ENCODE measurements around the gene RCC2.
"Not testable (repeated sequence)": the region's sequence is repeated elsewhere in the genome, so short reads cannot be mapped to it uniquely, and the experiment has no call there.

- TF ChIP-seq CEBPB (IDR thresholded peaks at IDR 0.05); CHD2 (IDR thresholded peaks at IDR 0.05; ENCODE audit: low read length, partially characterized antibody); EP300 (IDR thresholded peaks at IDR 0.05); ZSCAN20 (CRISPR knock-in tag; IDR thresholded peaks at IDR 0.05); POLR2A (IDR thresholded peaks at IDR 0.05; ENCODE audit: low read length); BCL3 (IDR thresholded peaks at IDR 0.05); RNF2 (IDR thresholded peaks at IDR 0.05; ENCODE audit: borderline replicate concordance, low read depth); CBX8 (IDR thresholded peaks at IDR 0.05); NFE2L2 (conservative IDR thresholded peaks at IDR 0.05; ENCODE audit: low read length); KDM1A (IDR thresholded peaks at IDR 0.05; ENCODE audit: low read depth); SMC3 (IDR thresholded peaks at IDR 0.05); HDAC2 (IDR thresholded peaks at IDR 0.05); POLR2AphosphoS2 (conservative IDR thresholded peaks at IDR 0.05; ENCODE audit: low read length): not testable (repeated sequence)
- TF ChIP-seq, protein P1, sequence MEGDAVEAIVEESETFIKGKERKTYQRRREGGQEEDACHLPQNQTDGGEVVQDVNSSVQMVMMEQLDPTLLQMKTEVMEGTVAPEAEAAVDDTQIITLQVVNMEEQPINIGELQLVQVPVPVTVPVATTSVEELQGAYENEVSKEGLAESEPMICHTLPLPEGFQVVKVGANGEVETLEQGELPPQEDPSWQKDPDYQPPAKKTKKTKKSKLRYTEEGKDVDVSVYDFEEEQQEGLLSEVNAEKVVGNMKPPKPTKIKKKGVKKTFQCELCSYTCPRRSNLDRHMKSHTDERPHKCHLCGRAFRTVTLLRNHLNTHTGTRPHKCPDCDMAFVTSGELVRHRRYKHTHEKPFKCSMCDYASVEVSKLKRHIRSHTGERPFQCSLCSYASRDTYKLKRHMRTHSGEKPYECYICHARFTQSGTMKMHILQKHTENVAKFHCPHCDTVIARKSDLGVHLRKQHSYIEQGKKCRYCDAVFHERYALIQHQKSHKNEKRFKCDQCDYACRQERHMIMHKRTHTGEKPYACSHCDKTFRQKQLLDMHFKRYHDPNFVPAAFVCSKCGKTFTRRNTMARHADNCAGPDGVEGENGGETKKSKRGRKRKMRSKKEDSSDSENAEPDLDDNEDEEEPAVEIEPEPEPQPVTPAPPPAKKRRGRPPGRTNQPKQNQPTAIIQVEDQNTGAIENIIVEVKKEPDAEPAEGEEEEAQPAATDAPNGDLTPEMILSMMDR (IDR thresholded peaks at IDR 0.05): not testable (repeated sequence)
Observed at GRCh38 chr1:17407786-17408514, 31.5 kb downstream of the RCC2 start.
